Right atrium auricular region (tissue), 2 donors: ENCODE measurements around the gene FRMD4A. TPM values are rescaled to one million over a fixed set of nuclear protein-coding genes. Genes with fewer than 3 reads are reported as not detected.

Experiments used
- DNase-seq: peaks from one replicate; pipeline ENCODE4 v3.0.0-alpha.2; 2019; ENCODE audit warnings: low spot score
- H3K27ac ChIP-seq, 2 donors: fragments of 200-600 bp; sonication (generic); 1 replicate in 1 of 2; 2 replicates in 1 of 2; pipeline ENCODE4 v1.5.1; 2016 to 2019
- H3K27me3 ChIP-seq, 2 donors: fragments of 200-600 bp; sonication (generic); one replicate each; pipeline versions ENCODE4 v1.5.1 to v1.6.0; 2017 to 2019
- H3K36me3 ChIP-seq: fragments of 200-600 bp; sonication (generic); one replicate; pipeline ENCODE4 v1.5.1; 2016
- H3K4me1 ChIP-seq, 2 donors: fragments of 200-600 bp; sonication (generic); one replicate each; pipeline versions ENCODE4 v1.5.1 to v1.6.0; 2017 to 2019
- H3K4me3 ChIP-seq, 2 donors: fragments of 200-600 bp; sonication (generic); 1 replicate in 1 of 2; 2 replicates in 1 of 2; pipeline ENCODE4 v1.5.1; 2017 to 2019; ENCODE audit warnings: mild to moderate bottlenecking in 1 of 2, moderate library complexity in 1 of 2
- H3K9me3 ChIP-seq, 2 donors: fragments of 200-600 bp; sonication (generic); one replicate each; pipeline ENCODE4 v1.5.1; 2019
- CTCF ChIP-seq, 2 donors: fragments of 200-600 bp; sonication (generic); IDR thresholded peaks; one replicate each; pipeline ENCODE4 v1.5.1; 2019; ENCODE audit warnings: antibody characterized with exemption in 2 of 2
- total RNA-seq, 2 donors: library from RNA; depleted of rRNA; stranded (reverse); fragments of >200 nt; gene quantifications; one replicate each; pipeline ENCODE4 v1.1.0, GENCODE V29; 2016

The FRMD4A gene
- total RNA-seq, 2 donors from 2014 or later = 15.9 to 22.9 TPM

- no peaks in the 10 kb centered on the region for H3K9me3 ChIP-seq
- no peaks in the 10 kb centered on the region for H3K27me3 ChIP-seq
- peaks cover 9% of the 10 kb centered on the region for H3K36me3 ChIP-seq
- no peak overlapping the region for H3K27ac ChIP-seq
- DNase-seq = no peak
- no peaks in the 10 kb centered on the region for H3K4me1 ChIP-seq
- no peak for TF ChIP-seq CTCF (IDR thresholded peaks at IDR 0.05)
- no peak overlapping the region for H3K4me3 ChIP-seq
Observed at GRCh38 chr10:13730306-13730652, 600.4 kb downstream of the FRMD4A start.

GRCh38 chr10:13729586-13730305 is 601.0 kb downstream of the FRMD4A start:
- Histone ChIP-seq H3K4me3 (no peak overlapping the region), H3K27ac (no peak overlapping the region), H3K4me1 (peaks cover 0 to 4% of the 10 kb centered on the region in 2 donors), H3K27me3 (no peaks in the 10 kb centered on the region), H3K9me3 (no peaks in the 10 kb centered on the region), H3K36me3 (peaks cover 9% of the 10 kb centered on the region)
- no peak for TF ChIP-seq CTCF (IDR thresholded peaks at IDR 0.05)
- no peak for DNase-seq

- DNase-seq = no peak
- no peaks in the 10 kb centered on the region for H3K9me3 ChIP-seq
- H3K36me3 ChIP-seq = peaks cover 9% of the 10 kb centered on the region
- no peaks in the 10 kb centered on the region for H3K27me3 ChIP-seq
- TF ChIP-seq CTCF (IDR thresholded peaks at IDR 0.05) = no peak
- H3K4me3 ChIP-seq = no peak overlapping the region
- peaks cover 0 to 12% of the 10 kb centered on the region in 2 donors for H3K4me1 ChIP-seq
- no peak overlapping the region for H3K27ac ChIP-seq
Observed at GRCh38 chr10:13728898-13729535, 601.7 kb downstream of the FRMD4A start.

GRCh38 chr10:13725594-13725993 is 605.1 kb downstream of the FRMD4A start:
- H3K36me3 ChIP-seq = no peaks in the 10 kb centered on the region
- no peak for TF ChIP-seq CTCF (IDR thresholded peaks at IDR 0.05)
- no peak overlapping the region for H3K4me3 ChIP-seq
- H3K9me3 ChIP-seq = no peaks in the 10 kb centered on the region
- H3K4me1 ChIP-seq = peaks cover 0 to 13% of the 10 kb centered on the region in 2 donors
- DNase-seq = no peak
- H3K27ac ChIP-seq = no peak overlapping the region
- H3K27me3 ChIP-seq = no peaks in the 10 kb centered on the region

GRCh38 chr10:13724484-13724883 is 606.2 kb downstream of the FRMD4A start:
- Histone ChIP-seq H3K9me3 (no peaks in the 10 kb centered on the region), H3K4me3 (no peak overlapping the region), H3K27ac (peak overlapping the region; percentile 6 to 21), H3K4me1 (peaks cover 0 to 13% of the 10 kb centered on the region in 2 donors), H3K27me3 (no peaks in the 10 kb centered on the region), H3K36me3 (no peaks in the 10 kb centered on the region)
- TF ChIP-seq CTCF (IDR thresholded peaks at IDR 0.05) = no peak
- no peak for DNase-seq
